Measurements from ENCODE around the gene MEG3. TPM values are rescaled to one million over a fixed set of nuclear protein-coding genes. Genes with fewer than 3 reads are reported as not detected.

Gene MEG3
- not detected in 3 replicates for total RNA-seq
- long read RNA-seq: 0 reads

DNA sequence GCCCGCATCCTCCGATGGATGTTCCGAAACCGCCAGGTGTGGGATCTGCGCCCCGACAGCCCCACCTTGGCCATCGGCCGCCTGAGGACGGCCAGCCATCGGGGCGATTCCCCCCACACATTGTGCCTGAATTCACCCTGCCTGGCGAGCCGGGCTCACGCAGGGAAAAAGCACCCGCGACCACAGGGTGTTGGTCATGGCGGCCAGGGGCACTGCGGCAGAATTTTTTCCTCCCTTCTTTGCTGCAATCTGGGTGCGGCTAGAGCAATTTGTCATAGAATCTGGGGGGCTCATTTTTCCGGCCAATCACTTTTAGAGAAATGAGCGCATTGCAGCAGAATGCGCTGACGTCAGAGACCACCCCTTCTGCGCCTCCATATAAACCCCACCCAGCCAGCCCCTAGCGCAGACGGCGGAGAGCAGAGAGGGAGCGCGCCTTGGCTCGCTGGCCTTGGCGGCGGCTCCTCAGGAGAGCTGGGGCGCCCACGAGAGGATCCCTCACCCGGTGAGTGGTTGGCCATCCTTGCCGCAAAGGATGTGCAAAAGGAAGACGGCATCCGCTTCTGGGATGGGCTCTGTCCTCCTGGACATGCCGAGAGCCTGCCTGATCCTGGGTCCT, at the start of gene MEG3:
TSS of gene MEG3 (plus strand) at position 406 of the 619 bp plus-strand sequence.
- DNase-seq (ENCODE audit: low spot score): no peak
- Mint-ChIP-seq H3K4me1 (ENCODE audit: low read depth) (peaks cover 24% of the 10 kb centered on the region), H3K4me3 (ENCODE audit: unreplicated experiment) (no peak within 1 kb of the TSS), H3K27me3 (ENCODE audit: low read depth) (peaks cover 4% of the 10 kb centered on the region), H3K9me3 (ENCODE audit: low read depth) (peaks cover 3% of the 10 kb centered on the region), H3K36me3 (ENCODE audit: low read depth) (peaks cover 1% of the 10 kb centered on the region), H3K27ac (ENCODE audit: unreplicated experiment) (no peak within 1 kb of the TSS)
- no peak for TF ChIP-seq CTCF (IDR thresholded peaks at IDR 0.05)

- Mint-ChIP-seq H3K4me1 (ENCODE audit: low read depth) (peaks cover 5% of the 10 kb centered on the region), H3K9me3 (ENCODE audit: low read depth) (no peaks in the 10 kb centered on the region), H3K36me3 (ENCODE audit: low read depth) (no peaks in the 10 kb centered on the region), H3K27me3 (ENCODE audit: low read depth) (peaks cover 1% of the 10 kb centered on the region), H3K4me3 (ENCODE audit: unreplicated experiment) (no peak overlapping the region), H3K27ac (ENCODE audit: unreplicated experiment) (no peak overlapping the region)
- TF ChIP-seq CTCF (IDR thresholded peaks at IDR 0.05): no peak
- no peak for DNase-seq (ENCODE audit: low spot score)
These were observed 49.1 kb upstream of the MEG3 start for GRCh38 chr14:100776681-100777365.

DNA sequence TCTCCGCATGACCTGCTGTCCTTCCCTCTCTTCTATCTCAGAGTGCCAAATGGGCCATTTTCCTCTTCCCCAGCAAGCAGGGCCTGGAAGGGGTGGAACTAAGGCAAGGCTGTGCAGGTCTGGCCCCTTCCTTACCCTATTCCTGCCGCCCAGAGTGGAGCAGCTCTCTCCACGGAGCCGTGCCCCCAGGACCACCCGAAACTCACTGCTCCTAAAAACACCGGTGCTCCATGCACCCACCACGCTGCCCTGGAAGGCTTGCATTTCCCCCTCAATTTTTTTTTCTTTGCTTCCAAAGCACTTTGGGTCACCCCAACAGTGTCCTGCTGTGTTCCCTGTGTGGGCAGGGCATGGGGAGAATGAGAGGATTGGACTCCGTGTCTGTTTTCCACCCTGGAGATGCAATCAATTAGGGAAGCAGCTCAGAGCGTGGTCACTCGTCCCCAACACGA, 48.5 kb upstream of the MEG3 start:
- no peak for TF ChIP-seq CTCF (IDR thresholded peaks at IDR 0.05)
- no peak overlapping the region for H3K27ac Mint-ChIP-seq (ENCODE audit: unreplicated experiment)
- no peaks in the 10 kb centered on the region for H3K9me3 Mint-ChIP-seq (ENCODE audit: low read depth)
- peaks cover 5% of the 10 kb centered on the region for H3K4me1 Mint-ChIP-seq (ENCODE audit: low read depth)
- peaks cover 3% of the 10 kb centered on the region for H3K27me3 Mint-ChIP-seq (ENCODE audit: low read depth)
- no peak for DNase-seq (ENCODE audit: low spot score)
- H3K4me3 Mint-ChIP-seq (ENCODE audit: unreplicated experiment): no peak overlapping the region
- H3K36me3 Mint-ChIP-seq (ENCODE audit: low read depth): no peaks in the 10 kb centered on the region

GRCh38 chr14:100777818-100778525, 47.9 kb upstream of the MEG3 start:
- Mint-ChIP-seq H3K4me1 (ENCODE audit: low read depth) (peaks cover 5% of the 10 kb centered on the region), H3K27me3 (ENCODE audit: low read depth) (peaks cover 4% of the 10 kb centered on the region), H3K27ac (ENCODE audit: unreplicated experiment) (no peak overlapping the region), H3K4me3 (ENCODE audit: unreplicated experiment) (no peak overlapping the region), H3K36me3 (ENCODE audit: low read depth) (no peaks in the 10 kb centered on the region), H3K9me3 (ENCODE audit: low read depth) (no peaks in the 10 kb centered on the region)
- TF ChIP-seq CTCF (IDR thresholded peaks at IDR 0.05): no peak
- DNase-seq (ENCODE audit: low spot score): no peak

GRCh38 chr14:100778526-100778882, 47.4 kb upstream of the MEG3 start:
- Mint-ChIP-seq H3K27ac (ENCODE audit: unreplicated experiment) (no peak overlapping the region), H3K4me1 (ENCODE audit: low read depth) (peaks cover 5% of the 10 kb centered on the region), H3K27me3 (ENCODE audit: low read depth) (peaks cover 4% of the 10 kb centered on the region), H3K36me3 (ENCODE audit: low read depth) (no peaks in the 10 kb centered on the region), H3K4me3 (ENCODE audit: unreplicated experiment) (no peak overlapping the region), H3K9me3 (ENCODE audit: low read depth) (no peaks in the 10 kb centered on the region)
- DNase-seq (ENCODE audit: low spot score): no peak
- TF ChIP-seq CTCF (IDR thresholded peaks at IDR 0.05): no peak

Measured in chondrocyte (in vitro differentiated cells).